Large intestine (tissue), 3 donors: ENCODE measurements around the gene DMD. TPM values are rescaled to one million over a fixed set of nuclear protein-coding genes. Genes with fewer than 3 reads are reported as not detected.

ENCODE experiments used
- DNase-seq, 2 donors: peaks; one replicate each; pipeline versions ENCODE4 v3.0.0 to v3.0.0-alpha.2; 2013
- H3K27ac ChIP-seq: one replicate; pipeline ENCODE4 v1.5.1; 2013; ENCODE audit warnings: low read length
- H3K27me3 ChIP-seq: 2 replicates; pipeline ENCODE4 v1.6.1; 2013; ENCODE audit warnings: low read length; ENCODE audit not compliant: control insufficient read depth, insufficient read depth
- H3K36me3 ChIP-seq: 2 replicates; pipeline ENCODE4 v1.6.1; 2013; ENCODE audit warnings: low read length; ENCODE audit not compliant: control insufficient read depth, insufficient read depth
- H3K4me1 ChIP-seq: one replicate; pipeline ENCODE4 v1.6.1; 2013; ENCODE audit warnings: low read length; ENCODE audit not compliant: control insufficient read depth, insufficient read depth
- H3K4me3 ChIP-seq: one replicate; pipeline ENCODE4 v1.5.1; 2013; ENCODE audit warnings: low read length
- H3K9me3 ChIP-seq: one replicate; pipeline ENCODE4 v1.6.1; 2013; ENCODE audit warnings: mild to moderate bottlenecking, low read depth, low read length, moderate library complexity; ENCODE audit not compliant: control insufficient read depth
- WGBS: methylation state at CpG from one replicate; pipeline ENCODE4 v1.1.5; 2013; ENCODE audit warnings: low lambda C conversion rate; ENCODE audit not compliant: insufficient coverage; 5-methylcytosine and 5-hydroxymethylcytosine counted together
- polyA plus RNA-seq: library from polyadenylated mRNA; unstranded; fragments of 120-200 nt; gene quantifications from one replicate; pipeline ENCODE4 v1.2.1, GENCODE V29; 2013

Gene DMD
- polyA plus RNA-seq, 1 donor, result 23.3 TPM

GRCh38 chrX:33062041-33062440, 149.3 kb downstream of the DMD start:
- DNase-seq, result no peak
- H3K36me3 ChIP-seq, result no peaks in the 10 kb centered on the region
- no peak overlapping the region for H3K27ac ChIP-seq
- H3K4me1 ChIP-seq, result no peaks in the 10 kb centered on the region
- no peak overlapping the region for H3K4me3 ChIP-seq
- H3K27me3 ChIP-seq, result no peaks in the 10 kb centered on the region
- no peaks in the 10 kb centered on the region for H3K9me3 ChIP-seq
- 75% methylated on average over 1 of the region's 1 CpG for WGBS

GRCh38 chrX:33053001-33053400, 158.3 kb downstream of the DMD start:
- Histone ChIP-seq H3K4me1 (no peaks in the 10 kb centered on the region), H3K27ac (no peak overlapping the region), H3K27me3 (no peaks in the 10 kb centered on the region), H3K9me3 (no peaks in the 10 kb centered on the region), H3K36me3 (no peaks in the 10 kb centered on the region), H3K4me3 (no peak overlapping the region)
- no peak for DNase-seq
- WGBS, result no CpG with 5 or more reads among the region's 9 CpGs

- Histone ChIP-seq H3K9me3 (no peaks in the 10 kb centered on the region), H3K4me1 (no peaks in the 10 kb centered on the region), H3K27me3 (no peaks in the 10 kb centered on the region), H3K4me3 (no peak overlapping the region), H3K27ac (no peak overlapping the region), H3K36me3 (no peaks in the 10 kb centered on the region)
- no CpG with 5 or more reads among the region's 2 CpGs for WGBS
- no peak for DNase-seq
These were observed 165.5 kb downstream of the DMD start for GRCh38 chrX:33045882-33046281.

- Histone ChIP-seq H3K4me1 (no peaks in the 10 kb centered on the region), H3K36me3 (no peaks in the 10 kb centered on the region), H3K4me3 (no peak overlapping the region), H3K9me3 (no peaks in the 10 kb centered on the region), H3K27me3 (no peaks in the 10 kb centered on the region), H3K27ac (no peak overlapping the region)
- no peak for DNase-seq
- WGBS, result no CpG with 5 or more reads among the region's 3 CpGs
These were observed 166.1 kb downstream of the DMD start for GRCh38 chrX:33045245-33045644.

GRCh38 chrX:33041141-33041540, 170.2 kb downstream of the DMD start:
- no peaks in the 10 kb centered on the region for H3K9me3 ChIP-seq
- DNase-seq, result no peak
- H3K36me3 ChIP-seq, result no peaks in the 10 kb centered on the region
- H3K27ac ChIP-seq, result no peak overlapping the region
- no peaks in the 10 kb centered on the region for H3K27me3 ChIP-seq
- H3K4me3 ChIP-seq, result no peak overlapping the region
- 100% methylated on average over 1 of the region's 22 CpGs for WGBS
- H3K4me1 ChIP-seq, result no peaks in the 10 kb centered on the region

- no peak overlapping the region for H3K27ac ChIP-seq
- no peak overlapping the region for H3K4me3 ChIP-seq
- peak in 1 of 2 donors; percentile 0 for DNase-seq
- no peaks in the 10 kb centered on the region for H3K27me3 ChIP-seq
- H3K36me3 ChIP-seq, result no peaks in the 10 kb centered on the region
- H3K9me3 ChIP-seq, result no peaks in the 10 kb centered on the region
- no CpG with 5 or more reads among the region's 3 CpGs for WGBS
- no peaks in the 10 kb centered on the region for H3K4me1 ChIP-seq
These were observed 178.6 kb downstream of the DMD start for GRCh38 chrX:33032700-33033099.

GRCh38 chrX:33014949-33015348, 196.4 kb downstream of the DMD start:
- H3K4me3 ChIP-seq, result no peak overlapping the region
- no CpG with 5 or more reads among the region's 6 CpGs for WGBS
- no peaks in the 10 kb centered on the region for H3K36me3 ChIP-seq
- no peak for DNase-seq
- no peaks in the 10 kb centered on the region for H3K4me1 ChIP-seq
- H3K27ac ChIP-seq, result no peak overlapping the region
- H3K27me3 ChIP-seq, result no peaks in the 10 kb centered on the region
- H3K9me3 ChIP-seq, result no peaks in the 10 kb centered on the region

- no peaks in the 10 kb centered on the region for H3K36me3 ChIP-seq
- H3K27ac ChIP-seq, result no peak overlapping the region
- no peak for DNase-seq
- H3K4me1 ChIP-seq, result no peaks in the 10 kb centered on the region
- WGBS, result no CpG with 5 or more reads among the region's 3 CpGs
- H3K4me3 ChIP-seq, result no peak overlapping the region
- H3K9me3 ChIP-seq, result no peaks in the 10 kb centered on the region
- no peaks in the 10 kb centered on the region for H3K27me3 ChIP-seq
These were observed 197.3 kb downstream of the DMD start for GRCh38 chrX:33014086-33014485.

GRCh38 chrX:33001107-33001506, 210.2 kb downstream of the DMD start:
- Histone ChIP-seq H3K4me3 (no peak overlapping the region), H3K27ac (no peak overlapping the region), H3K36me3 (no peaks in the 10 kb centered on the region), H3K4me1 (no peaks in the 10 kb centered on the region), H3K27me3 (no peaks in the 10 kb centered on the region), H3K9me3 (no peaks in the 10 kb centered on the region)
- no peak for DNase-seq

GRCh38 chrX:32998776-32999175, 212.6 kb downstream of the DMD start:
- WGBS, result no CpG with 5 or more reads among the region's 4 CpGs
- H3K36me3 ChIP-seq, result no peaks in the 10 kb centered on the region
- no peak overlapping the region for H3K4me3 ChIP-seq
- no peak overlapping the region for H3K27ac ChIP-seq
- H3K9me3 ChIP-seq, result no peaks in the 10 kb centered on the region
- H3K27me3 ChIP-seq, result no peaks in the 10 kb centered on the region
- DNase-seq, result no peak
- H3K4me1 ChIP-seq, result no peaks in the 10 kb centered on the region

GRCh38 chrX:32995427-32995826, 215.9 kb downstream of the DMD start:
- no peak for DNase-seq
- Histone ChIP-seq H3K9me3 (no peaks in the 10 kb centered on the region), H3K27ac (no peak overlapping the region), H3K27me3 (no peaks in the 10 kb centered on the region), H3K4me3 (no peak overlapping the region), H3K4me1 (no peaks in the 10 kb centered on the region), H3K36me3 (no peaks in the 10 kb centered on the region)
- WGBS, result no CpG with 5 or more reads among the region's 3 CpGs
